Esophagus mucosa (tissue), 1 donor: ENCODE results near the gene SIL1. TPM values are rescaled to one million over a fixed set of nuclear protein-coding genes. Genes with fewer than 3 reads are reported as not detected.
"Not testable (repeated sequence)": the region's sequence is repeated elsewhere in the genome, so short reads cannot be mapped to it uniquely, and the experiment has no call there.

Experiments used
- ATAC-seq: fragments of 200-7000 bp; cut with Tn5 transposase; one replicate; pipeline ENCODE4 v1.9.1; 2020
- total RNA-seq: library from RNA; stranded (reverse); gene quantifications from one replicate; pipeline ENCODE4 v1.2.4, GENCODE V29; 2023
- donor health status: DM: yes; HTN: yes; CAD: no.

SIL1 gene
- total RNA-seq, 1 donor from 2014 or later = 29.3 TPM

- ATAC-seq = peak; percentile 78
Observed at GRCh38 chr5:139138809-139139208, 59.4 kb downstream of the SIL1 start.

DNA sequence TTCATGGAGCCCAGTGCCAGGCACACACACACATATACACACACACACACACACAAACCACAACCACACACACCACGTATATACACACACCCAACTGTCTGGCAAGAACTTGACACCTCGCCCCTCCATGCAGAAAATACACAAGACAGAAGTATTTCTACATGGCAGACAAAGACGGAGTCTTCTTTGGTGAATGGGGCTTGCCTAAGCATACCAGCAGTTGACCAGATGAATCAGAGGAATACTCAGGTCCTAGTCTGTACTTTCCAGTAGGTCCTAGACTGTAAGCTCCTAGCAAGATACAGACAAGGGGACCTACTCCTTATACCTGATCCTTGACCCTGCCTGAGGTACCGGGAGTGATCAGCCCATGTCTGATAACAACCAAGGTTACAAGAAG, 60.1 kb downstream of the SIL1 start:
- peak; percentile 21 for ATAC-seq

DNA sequence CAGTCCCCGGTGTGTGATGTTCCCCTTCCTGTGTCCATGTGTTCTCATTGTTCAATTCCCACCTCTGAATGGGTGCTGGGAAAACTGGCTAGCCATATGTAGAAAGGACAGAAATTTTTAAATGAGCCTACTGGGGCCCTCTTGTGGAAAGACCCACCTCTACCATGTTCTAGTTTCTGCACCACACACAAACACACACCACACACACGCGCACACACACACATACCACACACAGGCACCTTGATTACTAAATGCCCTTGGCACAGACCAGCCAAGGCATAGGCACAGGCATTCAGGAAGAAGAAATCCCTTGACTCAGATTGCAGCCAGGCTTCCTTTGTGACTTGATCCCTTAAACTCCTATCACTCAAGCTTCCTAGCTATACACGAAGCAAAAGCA, 60.5 kb downstream of the SIL1 start:
- ATAC-seq = peak; percentile 68

DNA sequence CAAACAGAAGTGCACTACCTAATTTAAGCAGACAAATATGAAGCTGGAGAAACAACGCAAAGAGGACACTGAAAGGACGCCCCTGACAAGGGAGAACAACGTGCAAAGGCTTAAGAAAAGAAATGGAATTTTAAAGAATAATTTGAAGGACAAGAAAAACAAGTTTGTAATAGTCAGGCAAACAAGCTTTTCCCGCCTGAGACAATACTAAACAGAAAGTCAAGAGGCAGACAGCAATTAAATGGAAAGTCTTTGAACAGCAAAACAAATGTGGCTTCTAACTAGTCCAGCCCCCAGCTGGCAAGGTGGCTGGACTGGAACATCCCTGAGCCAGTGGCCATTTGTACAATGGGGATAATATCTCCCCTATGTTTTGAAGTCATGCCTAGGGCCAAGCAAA, 63.3 kb downstream of the SIL1 start:
- ATAC-seq = no peak

DNA sequence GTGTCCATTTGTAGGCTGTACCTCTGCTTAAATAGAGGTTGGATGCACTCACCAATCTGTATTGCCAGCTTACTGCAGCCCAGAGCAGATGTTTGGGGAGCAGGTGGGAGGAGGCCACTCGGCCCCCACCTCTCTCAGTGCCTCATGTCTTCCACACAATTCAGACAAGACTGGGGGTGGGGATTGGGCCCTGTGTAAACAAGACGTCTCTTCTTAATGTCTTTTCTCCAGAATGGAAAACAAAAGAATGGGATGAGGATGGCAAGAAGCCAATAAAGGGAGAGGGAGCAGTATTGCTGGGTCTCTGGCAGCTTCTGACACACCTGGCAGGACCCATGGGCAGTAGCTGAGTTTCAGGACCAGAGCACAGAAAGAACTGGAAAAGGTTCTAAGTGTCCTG, 64.9 kb downstream of the SIL1 start:
- no peak for ATAC-seq

DNA sequence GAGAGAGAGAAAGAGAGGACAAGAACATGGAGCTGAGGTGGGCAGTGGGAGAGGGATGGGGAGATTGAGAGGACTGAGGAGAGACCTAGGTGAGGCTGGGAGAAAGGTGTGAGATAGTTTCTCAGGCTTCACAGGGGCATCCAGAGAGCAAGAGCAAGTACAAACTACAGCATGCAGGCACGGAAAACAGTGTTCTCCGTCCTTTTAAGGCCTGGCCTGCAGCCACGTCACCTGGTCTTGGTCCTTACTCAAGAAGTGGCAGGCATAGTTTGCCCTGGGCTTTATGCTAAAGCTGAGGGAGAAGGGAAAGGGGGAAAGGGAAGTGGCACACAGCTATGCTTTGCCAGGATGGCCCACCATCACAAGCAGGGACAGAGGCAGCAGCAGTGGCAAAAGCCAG, 65.7 kb downstream of the SIL1 start:
- ATAC-seq = no peak

GRCh38 chr5:139131921-139132432, 66.2 kb downstream of the SIL1 start:
- ATAC-seq = no peak

DNA sequence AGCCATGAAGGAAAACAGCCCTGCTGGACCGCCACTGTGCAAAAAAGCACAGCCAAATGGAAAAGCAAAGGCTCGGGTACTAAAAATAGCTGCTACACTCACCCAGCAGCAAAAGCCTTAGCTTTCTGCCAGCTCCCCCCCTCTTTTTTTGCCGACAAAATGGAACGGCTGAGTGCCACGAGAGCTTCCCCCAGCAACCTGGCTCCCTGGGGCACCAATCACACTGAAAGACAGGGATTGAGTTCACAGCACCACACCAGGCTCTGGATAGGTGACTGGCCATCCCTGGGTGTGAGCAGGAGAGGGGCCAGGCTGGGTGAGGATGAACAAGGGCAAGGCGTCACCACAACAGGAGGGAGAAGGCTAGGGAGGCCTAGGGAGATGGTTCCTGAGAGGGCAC, 66.7 kb downstream of the SIL1 start:
- ATAC-seq = no peak

DNA sequence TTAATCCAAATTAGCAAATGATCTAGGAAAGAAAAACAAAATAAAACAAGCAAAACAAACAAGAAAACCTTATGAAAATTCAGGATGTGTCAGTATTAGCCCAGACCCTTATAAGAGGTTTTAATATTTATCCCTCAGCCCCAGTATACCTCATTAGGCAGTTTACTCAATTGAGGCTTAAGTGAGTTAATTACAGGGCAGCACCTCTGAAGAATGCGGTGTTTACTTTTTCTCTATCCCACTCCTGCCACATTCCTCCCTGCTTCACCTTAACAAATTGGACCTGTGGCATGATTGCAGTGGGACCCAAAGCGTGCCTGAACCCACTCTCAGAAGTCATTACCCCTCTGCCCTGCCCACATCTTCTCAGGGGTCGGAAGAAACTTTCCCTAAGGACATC, 67.1 kb downstream of the SIL1 start:
- no peak for ATAC-seq

DNA sequence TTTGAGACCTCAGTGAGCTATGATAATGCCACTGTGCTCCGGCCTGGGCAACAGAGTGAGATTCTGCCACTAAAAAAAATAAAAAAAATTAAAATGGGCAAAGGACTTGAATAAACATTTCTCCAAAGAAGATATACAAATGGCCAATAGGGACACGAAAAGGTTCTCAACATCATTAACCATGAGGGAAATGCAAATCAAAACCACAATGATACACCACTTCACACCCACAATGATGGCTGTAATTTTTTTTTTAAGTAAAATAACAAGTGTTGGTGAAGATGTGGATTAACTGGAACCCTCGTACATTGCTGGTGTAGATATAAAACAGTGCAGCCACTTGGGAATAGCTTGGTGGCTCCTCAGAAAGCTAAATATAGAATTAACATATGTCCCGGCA, 68.0 kb downstream of the SIL1 start:
- no peak for ATAC-seq

DNA sequence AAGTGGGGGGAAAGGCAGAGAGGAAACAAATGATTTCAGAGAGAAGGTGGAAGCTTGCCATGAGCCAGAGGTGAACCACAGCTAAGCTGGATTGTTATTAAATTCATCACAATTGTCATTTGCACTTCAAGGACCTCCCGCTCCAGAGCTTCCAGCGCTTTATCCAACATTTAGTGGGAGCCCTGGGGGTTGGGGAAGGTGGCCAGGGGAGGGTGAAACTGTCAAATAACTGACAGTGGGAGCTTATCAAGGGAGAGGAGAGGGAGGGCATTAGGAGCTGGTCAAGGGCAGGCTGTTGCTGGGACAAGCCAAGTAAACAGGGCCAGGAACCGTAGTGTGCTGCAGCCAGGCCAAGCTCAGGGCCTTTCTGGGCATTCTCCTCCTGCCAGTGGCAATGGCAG, 71.5 kb downstream of the SIL1 start:
- ATAC-seq = no peak

DNA sequence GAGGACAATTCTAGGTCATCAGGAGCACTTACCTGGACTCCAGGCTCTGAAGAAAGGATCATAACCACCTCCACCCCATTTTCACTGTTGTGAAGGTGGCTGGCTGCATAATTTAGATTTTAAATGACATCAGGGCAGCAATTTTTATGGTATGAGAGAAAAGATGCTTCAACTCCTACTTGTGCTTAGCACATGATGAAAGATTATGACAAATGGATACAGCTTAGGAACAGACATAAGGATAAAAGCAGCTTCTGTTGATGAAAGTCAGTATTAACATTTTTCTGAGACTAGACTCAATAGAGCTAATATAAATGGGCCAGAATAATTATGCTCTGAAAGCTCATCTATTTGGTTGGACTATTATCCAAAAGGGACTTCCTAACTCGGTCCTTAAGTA, 72.2 kb downstream of the SIL1 start:
- ATAC-seq = no peak

DNA sequence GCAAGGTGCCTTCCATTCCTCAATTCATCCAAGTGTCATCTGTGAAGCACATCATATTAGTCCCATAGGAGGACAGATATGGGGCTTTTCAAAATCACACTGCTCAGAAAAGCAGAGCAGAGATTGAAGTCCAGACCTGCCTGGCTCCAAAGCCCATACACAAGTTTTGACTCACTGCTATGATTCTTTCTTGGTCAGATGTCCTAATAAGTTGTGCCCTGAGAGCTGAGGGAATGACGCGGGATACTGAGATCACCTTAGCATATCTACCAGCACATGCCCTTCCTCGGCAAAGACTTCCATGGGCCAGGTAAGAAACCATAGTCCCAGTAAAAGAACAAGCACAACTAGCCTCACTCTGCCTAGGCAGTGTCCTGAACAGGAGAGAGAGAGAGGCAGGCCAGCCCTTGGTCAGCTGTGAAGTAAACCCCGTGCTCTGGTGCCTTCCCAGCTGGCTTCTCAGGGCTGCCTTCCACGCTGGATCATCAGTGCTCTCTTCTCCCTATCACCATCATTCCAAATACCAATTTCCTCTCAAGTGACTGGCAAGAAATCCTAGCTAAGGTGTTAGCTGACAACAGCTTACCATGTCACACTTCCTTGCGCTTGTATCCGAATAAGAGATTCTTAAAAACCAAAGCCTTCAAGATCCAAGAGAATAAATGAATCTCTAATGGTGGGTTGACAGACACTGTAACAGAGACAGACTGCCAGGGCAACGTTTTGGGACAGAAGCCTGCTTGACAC, 73.2 kb downstream of the SIL1 start:
- ATAC-seq = no peak

GRCh38 chr5:139121120-139121519, 77.0 kb downstream of the SIL1 start:
- ATAC-seq = no peak

DNA sequence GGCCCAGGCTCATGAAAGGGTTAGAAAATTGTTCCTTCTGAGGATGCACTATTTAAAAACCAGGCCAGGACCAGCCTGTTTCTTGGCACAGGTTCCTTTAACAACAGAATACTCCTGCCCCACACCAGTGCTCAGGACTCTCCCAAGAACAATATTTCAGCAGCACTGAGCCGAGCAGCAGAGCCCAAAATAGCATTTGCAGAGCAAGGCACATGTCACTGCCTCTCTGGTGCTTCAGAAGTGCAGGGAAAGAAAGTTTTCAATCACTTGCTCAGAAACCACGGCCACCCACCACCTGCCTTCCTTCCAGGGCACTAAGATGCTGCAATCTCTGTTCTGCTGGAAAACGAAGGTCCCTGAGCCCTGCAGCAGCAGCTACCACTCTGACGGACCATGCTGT, 77.6 kb downstream of the SIL1 start:
- ATAC-seq = no peak

DNA sequence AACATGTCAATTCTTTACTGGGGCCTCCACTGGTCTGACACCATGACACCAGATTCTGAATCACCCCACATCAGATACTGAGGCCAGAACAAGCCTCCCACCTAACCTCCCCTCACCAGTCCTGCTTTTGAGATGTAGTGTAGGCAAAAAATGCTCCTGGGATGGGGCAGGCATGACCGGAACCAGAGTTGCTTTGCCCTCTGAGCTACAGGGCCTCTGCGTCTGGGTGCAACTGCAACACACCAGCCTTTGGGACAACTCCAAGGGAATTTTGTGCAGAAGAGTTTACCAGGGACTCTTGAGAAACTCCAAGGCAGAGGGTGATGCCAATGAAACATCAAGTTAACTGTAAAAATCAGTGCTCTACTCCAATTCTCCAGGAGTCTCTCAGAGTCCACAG, 79.4 kb downstream of the SIL1 start:
- ATAC-seq = no peak

- ATAC-seq = no peak
Observed at GRCh38 chr5:139117342-139117884, 80.8 kb downstream of the SIL1 start.

DNA sequence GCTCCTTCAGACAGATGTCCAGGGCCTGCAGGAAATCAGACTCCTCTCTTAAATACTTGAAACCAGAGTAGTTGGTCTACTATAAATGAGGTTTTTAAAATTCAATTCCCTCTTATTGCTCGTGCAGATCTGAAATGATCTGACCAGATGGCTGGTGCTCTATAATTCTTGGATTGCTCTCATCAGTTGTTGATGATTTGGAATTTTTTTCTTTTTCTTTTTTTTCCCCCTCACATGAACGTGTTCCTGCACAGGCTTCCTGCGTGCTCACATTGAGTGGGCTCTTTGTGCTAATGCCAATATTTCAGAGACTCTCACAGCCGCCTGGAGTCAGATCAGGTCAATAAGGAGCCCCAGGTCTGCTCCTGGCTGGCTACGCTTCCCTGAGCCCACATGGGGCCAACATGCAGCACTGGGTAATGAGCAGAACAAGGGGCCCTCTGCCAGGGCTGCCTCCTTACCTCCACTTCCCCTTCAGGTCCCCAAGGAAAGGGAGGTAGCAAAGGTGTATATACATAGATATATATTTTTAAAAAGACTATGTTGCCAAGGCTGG, 82.0 kb downstream of the SIL1 start:
- no peak for ATAC-seq

- ATAC-seq = no peak
Observed at GRCh38 chr5:139113892-139114291, 84.3 kb downstream of the SIL1 start.

GRCh38 chr5:139112362-139112761, 85.8 kb downstream of the SIL1 start:
- ATAC-seq = not testable (repeated sequence)

DNA sequence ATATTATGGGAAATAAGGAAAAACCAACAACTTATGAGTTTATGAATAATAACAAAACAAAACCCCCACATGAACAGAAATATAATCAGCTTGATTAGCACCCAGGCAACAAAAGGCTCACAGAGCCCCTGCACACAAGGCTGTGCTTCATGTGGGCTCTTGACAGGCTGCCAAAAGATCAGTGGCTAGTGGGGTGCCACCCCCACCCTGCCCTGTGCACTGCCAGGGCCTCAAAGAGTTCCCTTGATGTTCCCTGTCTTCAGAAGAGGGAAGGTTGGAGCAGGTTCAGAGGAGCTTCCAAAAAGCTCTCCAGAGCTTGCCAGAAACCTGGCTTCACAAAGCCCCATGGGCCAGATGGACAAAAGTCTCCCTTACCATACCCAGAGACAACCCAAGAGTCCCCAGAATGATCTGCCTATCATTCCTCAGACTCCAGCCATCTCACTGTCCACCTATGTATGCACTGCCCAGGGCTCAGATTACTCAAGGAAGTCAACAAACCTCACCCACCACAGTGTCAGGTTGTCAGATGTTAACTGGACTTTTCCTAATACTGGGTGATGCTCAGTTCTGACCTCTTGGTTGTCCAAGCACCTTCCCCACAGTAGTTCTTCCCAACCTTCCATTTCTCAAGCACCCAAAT, 87.5 kb downstream of the SIL1 start:
- no peak for ATAC-seq

DNA sequence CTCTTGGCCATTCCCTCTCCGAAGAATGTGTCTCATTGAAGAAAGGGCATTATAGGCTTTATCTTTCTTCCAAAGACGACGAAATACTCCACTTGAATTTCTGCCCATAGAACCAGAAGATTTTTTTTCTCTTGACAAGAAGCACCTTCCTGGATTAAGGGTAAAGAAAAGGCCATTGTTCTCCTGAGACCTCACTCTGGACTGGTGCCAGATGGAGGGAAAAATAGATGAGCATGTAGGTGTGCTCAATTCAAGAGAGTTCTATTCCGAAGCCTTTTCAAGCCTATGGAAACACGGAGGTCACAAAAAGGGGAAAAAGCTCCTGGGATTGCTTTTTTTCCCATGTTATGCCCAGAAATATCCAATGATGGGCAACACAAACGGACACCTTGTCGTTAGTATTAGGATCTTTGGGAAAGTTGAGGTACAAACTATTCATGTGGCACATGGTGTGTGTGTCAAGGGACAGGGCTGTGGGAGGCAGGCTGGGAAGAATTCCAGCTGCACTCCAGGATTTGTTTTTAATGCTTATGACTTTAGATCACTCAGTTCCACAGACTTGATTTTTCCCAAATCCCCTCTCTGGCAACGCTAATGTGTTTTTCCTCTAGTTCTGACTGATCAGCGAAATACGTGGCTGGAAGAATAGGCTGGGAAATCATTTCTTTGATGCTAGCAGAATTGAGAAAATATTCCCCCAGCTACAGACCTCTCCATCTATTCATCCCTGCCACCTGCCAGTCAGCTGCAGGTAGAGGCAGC, 89.9 kb downstream of the SIL1 start:
- ATAC-seq = no peak

DNA sequence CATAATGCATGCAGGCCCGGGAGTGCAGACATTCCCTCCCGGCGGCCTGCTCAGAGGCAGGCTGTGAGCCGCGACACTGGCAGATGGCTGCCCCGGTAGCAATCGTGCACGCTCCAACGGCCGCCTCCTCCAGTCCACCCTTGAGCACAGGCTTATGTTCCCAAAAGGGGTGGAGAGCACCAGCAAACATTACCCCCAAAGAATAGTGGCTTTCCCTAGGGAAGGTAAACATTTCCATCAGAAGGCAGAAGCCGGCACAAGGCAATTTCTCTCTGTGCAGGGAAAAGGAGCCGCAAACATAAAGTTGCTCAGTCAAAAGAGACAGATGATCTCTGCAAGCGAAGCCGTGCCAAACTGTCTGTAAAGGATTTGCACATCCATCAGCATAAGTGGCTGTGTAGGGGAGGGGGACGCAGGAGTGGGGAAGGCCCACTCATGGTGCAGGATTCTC, 92.5 kb downstream of the SIL1 start:
- no peak for ATAC-seq
